Prostate gland (tissue), 2 donors: Measurements from ENCODE around the gene AGPS.

ENCODE experiments used
- CTCF ChIP-seq, 4 experiments: fragments of 200-600 bp in 2 of 4; fragments of 450-650 bp in 2 of 4; sonication (generic) in 2 of 4; IDR thresholded peaks; 1 replicate in 3 of 4; 2 replicates in 1 of 4; pipeline ENCODE4 v1.5.1; 2016 to 2019; ENCODE audit warnings: antibody characterized with exemption in 4 of 4, mild to moderate bottlenecking in 2 of 4, moderate library complexity in 2 of 4
- POLR2A ChIP-seq: fragments of 450-650 bp; IDR thresholded peaks from one replicate; pipeline ENCODE4 v1.6.1; 2016; ENCODE audit warnings: antibody characterized with exemption, mild to moderate bottlenecking
- POLR2AphosphoS5 ChIP-seq: sonication (generic); formaldehyde crosslinking; IDR thresholded peaks from one replicate; pipeline ENCODE4 v1.6.1; 2017; ENCODE audit warnings: antibody characterized with exemption

- TF ChIP-seq POLR2A: no peak
- TF ChIP-seq CTCF (IDR thresholded peaks at IDR 0.05): no peak
- no peak for TF ChIP-seq POLR2AphosphoS5
These were observed 13.2 kb upstream of the AGPS start for GRCh38 chr2:177379354-177379753.
